Measurements from ENCODE around the gene DNAH9. TPM values are rescaled to one million over a fixed set of nuclear protein-coding genes. Genes with fewer than 3 reads are reported as not detected.

Gene DNAH9
- total RNA-seq, 1 donor from 2014 or later: not detected

DNA sequence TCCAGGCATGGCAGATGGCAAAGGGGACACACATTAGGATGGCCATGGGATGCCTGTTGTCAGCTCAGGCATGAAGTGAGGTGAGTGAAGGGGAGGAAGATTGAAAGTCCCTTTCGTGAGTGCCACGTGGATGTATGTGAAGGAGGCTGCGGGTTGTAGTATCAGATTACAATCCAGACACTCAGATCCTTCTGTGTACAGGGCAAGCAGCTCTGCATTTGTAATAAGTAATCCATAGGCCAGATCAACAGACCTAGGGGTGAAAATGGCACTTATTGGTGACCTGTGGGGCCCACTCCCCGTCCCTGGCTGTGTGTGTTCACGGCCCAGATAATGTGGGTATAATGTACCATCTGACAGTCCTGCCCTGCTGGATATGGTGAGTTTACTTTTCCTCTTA lies 159.5 kb downstream of the DNAH9 start:
- no peak for TF ChIP-seq CTCF (conservative IDR thresholded peaks at IDR 0.05; ENCODE audit: low read depth, low read length)
- DNase-seq (ENCODE audit: low read depth): no peak
- H3K4me3 ChIP-seq (ENCODE audit: low read depth, low read length): no peak overlapping the region

- no peak for TF ChIP-seq CTCF (conservative IDR thresholded peaks at IDR 0.05; ENCODE audit: low read depth, low read length)
- no peak for DNase-seq (ENCODE audit: low read depth)
- no peak overlapping the region for H3K4me3 ChIP-seq (ENCODE audit: low read depth, low read length)
Observed at GRCh38 chr17:11768106-11768505, 169.8 kb downstream of the DNAH9 start.

DNA sequence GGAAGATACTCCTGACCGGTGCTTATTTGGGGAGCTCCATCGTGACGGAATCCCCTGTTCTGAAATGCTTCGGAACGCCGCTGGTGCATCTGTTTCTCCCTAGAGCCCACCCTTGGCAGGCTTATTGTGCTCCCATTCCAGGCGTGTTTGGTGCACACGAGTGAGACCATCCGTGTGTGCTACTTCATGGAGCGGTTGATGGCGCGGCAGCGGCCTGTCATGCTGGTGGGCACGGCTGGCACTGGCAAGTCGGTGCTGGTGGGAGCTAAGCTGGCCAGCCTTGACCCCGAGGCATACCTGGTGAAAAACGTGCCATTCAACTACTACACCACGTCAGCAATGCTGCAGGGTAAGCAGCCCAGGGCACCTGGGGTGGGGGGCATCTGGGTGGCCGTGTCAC lies 170.7 kb downstream of the DNAH9 start:
- no peak for DNase-seq (ENCODE audit: low read depth)
- no peak overlapping the region for H3K4me3 ChIP-seq (ENCODE audit: low read depth, low read length)
- no peak for TF ChIP-seq CTCF (conservative IDR thresholded peaks at IDR 0.05; ENCODE audit: low read depth, low read length)

- no peak overlapping the region for H3K4me3 ChIP-seq (ENCODE audit: low read depth, low read length)
- no peak for DNase-seq (ENCODE audit: low read depth)
- TF ChIP-seq CTCF (conservative IDR thresholded peaks at IDR 0.05; ENCODE audit: low read depth, low read length): no peak
Observed at GRCh38 chr17:11772031-11772430, 173.8 kb downstream of the DNAH9 start.

- no peak for DNase-seq (ENCODE audit: low read depth)
- H3K4me3 ChIP-seq (ENCODE audit: low read depth, low read length): no peak overlapping the region
- TF ChIP-seq CTCF (conservative IDR thresholded peaks at IDR 0.05; ENCODE audit: low read depth, low read length): no peak
Observed at GRCh38 chr17:11779892-11780291, 181.6 kb downstream of the DNAH9 start.

- no peak overlapping the region for H3K4me3 ChIP-seq (ENCODE audit: low read depth, low read length)
- TF ChIP-seq CTCF (conservative IDR thresholded peaks at IDR 0.05; ENCODE audit: low read depth, low read length): no peak
- DNase-seq (ENCODE audit: low read depth): no peak
Observed at GRCh38 chr17:11780621-11781020, 182.4 kb downstream of the DNAH9 start.

DNA sequence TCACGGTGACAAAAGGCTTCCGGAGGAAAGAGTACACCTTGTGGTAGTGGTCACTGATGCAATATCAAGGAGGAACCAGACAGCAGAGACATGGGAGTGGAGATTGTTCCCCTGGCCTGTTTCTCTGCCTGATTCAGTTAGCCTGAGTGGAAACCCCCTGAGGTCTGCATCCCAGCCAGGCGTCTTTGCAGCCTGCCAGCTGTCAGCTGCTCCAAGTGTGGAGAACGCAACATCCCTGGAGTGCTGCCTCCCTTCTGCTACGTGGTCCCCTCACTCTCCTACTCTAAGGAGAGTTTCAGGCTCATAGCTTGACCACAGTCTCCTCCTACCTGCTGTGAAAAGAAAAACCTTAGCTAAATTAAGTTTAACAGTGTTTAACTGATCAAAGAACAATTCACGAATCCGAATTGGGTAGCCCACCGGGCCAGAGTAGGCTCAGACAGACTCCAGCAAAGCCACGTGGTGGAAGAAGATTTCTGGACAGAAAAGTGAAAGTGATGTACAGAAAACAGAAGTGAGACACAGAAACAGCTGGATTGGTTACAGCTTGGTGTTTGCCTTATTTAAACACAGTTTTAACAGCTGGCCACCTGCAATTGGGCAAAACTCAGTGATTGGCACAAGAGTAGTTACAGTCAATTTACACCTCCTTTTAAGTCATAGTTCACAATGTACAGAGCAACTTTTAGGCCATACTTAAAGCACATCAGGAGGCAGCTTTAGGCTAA lies 188.6 kb downstream of the DNAH9 start:
- no peak for TF ChIP-seq CTCF (conservative IDR thresholded peaks at IDR 0.05; ENCODE audit: low read depth, low read length)
- H3K4me3 ChIP-seq (ENCODE audit: low read depth, low read length): no peak overlapping the region
- no peak for DNase-seq (ENCODE audit: low read depth)
